ENCODE results near the gene NMNAT2. TPM values are rescaled to one million over a fixed set of nuclear protein-coding genes. Genes with fewer than 3 reads are reported as not detected.

Gene NMNAT2
- total RNA-seq, 1 donor from 2014 or later = 5.3 TPM

GRCh38 chr1:183270541-183271141 lies 147.5 kb downstream of the NMNAT2 start:
- DNase-seq (ENCODE audit: low read depth) = peak; percentile 45

DNA sequence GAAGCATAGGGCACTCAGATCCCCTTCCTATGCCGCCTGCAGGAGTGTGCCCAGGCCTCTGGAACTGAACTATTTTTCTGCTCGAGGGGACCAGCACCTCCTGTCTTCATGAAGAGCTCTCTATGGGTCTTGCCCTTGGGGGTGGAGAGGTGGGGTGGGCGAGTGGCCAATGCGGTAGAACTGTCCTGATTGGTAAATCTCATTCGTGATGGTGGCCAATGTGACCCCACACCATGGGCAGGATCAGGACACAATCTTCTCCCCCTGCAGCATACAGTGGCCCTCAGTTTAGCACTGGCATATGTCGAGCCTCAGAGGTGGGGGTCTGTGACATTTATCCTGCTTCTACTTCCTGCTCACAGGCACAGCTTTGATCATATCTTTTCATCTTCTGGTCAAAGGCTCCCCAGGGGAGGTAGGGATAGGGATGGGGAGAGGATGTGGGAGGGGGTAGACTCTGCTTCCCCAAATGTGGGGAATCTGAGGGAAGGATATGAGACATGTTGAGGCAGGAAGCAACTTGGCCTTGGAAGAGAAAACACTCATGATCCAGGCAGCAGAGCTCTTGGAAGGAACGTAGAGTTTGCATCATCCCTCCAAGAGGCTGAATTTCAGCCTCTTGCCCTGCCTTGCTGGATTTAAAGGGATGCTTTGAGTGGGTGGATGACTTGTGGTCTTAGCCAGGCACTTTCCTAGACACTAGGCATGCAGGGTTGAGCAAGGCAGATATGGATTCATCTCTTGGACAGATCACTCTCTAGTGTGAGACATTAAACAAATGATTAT lies 150.3 kb downstream of the NMNAT2 start:
- DNase-seq (ENCODE audit: low read depth) = peak; percentile 46

GRCh38 chr1:183263886-183264602 lies 154.1 kb downstream of the NMNAT2 start:
- DNase-seq (ENCODE audit: low read depth) = no peak

DNA sequence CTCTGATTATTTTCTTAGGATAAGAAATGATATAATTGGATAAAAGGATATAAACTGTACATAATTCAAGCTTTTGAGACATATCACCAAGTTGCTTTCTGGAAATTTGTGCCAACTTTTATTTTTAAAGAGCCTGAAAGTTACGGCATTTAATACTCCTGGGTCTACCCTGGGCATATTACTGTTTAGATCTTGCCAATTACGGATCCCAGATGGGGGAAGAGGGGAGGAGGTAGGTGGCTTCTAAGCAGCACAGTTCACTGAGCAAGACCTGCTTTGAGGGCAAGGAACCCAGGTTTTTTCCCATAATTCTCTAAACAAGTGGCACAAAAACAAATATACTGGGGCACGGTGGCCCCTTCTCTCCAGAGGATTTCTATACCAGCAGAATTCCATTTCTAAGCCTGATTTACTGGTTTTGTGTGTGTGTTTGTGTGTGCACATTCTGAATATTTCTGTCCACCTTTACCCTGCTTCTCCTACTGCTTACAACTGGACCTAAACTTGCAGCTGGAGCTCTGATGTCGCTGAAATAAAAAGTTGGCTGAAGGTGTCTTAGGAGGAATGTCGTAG lies 155.5 kb downstream of the NMNAT2 start:
- no peak for DNase-seq (ENCODE audit: low read depth)

GRCh38 chr1:183259924-183260323 lies 158.3 kb downstream of the NMNAT2 start:
- no peak for DNase-seq (ENCODE audit: low read depth)

DNA sequence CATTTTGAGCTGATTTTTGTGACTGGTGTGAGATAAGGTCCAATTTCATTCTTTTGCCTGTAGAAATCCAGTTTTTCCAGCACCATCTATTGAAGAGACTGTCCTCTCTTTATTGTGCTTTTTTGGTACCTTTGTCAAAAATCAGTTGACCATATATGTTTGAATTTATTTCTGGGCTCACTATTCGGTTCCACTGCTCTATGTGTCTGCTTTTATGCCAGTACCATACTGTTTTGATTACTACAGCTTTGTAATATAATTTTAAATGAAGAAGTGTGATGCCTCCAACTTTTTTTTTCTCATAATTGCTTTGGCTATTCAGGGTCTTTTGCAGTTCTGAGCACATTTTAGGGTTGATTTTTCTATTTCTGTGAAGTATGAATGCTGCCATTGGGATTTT lies 163.1 kb downstream of the NMNAT2 start:
- DNase-seq (ENCODE audit: low read depth) = no peak

DNA sequence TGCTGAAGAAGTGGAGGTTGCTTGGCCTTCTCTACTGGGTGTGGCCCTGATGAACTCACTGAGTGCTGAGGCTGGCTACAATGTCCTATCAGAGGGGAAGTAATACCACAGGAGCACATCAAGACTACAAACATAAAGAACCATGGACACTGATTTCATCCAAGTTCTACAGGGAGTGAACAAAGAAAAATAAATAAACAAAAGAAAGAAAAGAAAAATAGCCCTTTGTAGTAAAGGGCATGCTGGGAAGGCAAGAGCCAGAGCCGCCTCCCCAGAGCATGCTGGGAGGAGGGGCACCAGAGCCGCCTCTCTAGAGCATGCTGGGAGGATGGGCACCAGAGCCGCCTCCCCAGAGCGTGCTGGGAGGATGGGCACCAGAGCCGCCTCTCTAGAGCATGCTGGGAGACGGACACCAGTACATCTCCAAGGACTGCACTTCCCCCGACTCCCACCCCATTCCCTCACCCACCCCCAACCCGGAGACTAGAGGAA lies 166.2 kb downstream of the NMNAT2 start:
- DNase-seq (ENCODE audit: low read depth) = no peak

DNA sequence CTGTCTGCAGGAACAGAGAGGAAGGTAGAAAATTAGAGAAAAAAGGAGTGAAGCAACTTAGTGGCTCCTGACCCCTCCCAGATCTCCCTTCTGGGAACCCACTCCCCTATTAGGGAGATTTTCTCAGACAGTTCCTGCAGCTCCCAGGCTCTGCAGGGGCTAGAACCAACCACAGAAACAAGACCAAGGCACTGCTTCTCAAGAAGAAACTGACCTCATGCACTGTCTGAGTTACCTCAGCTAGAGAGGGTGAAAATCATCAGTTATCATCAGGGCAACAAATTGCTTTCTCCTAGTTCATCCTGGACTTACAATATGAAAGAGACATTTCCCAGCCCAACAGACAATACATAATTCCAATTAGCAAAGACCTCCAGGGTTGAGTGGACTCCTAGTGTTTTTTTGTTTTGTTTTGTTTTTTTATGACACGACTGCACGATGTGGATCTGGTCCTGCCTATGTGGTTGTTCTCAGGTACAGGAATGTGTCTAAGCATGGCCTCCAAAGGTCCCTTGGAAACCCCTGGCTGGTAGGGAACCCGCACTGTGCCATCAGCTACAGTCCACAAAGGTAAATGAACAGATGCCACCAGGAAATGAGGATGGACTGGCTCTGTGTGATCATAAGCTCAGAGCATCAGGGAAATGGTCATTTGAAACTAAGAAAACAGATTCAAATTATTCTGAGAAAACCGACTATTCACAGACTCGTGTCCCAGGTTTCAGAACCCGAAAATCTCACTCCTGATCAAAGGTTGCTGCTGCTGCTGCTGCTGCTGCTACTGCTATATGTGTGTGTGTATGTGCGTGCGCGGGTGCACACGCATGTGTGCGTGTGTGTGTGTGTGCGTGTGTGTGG lies 166.8 kb downstream of the NMNAT2 start:
- DNase-seq (ENCODE audit: low read depth) = no peak

DNA sequence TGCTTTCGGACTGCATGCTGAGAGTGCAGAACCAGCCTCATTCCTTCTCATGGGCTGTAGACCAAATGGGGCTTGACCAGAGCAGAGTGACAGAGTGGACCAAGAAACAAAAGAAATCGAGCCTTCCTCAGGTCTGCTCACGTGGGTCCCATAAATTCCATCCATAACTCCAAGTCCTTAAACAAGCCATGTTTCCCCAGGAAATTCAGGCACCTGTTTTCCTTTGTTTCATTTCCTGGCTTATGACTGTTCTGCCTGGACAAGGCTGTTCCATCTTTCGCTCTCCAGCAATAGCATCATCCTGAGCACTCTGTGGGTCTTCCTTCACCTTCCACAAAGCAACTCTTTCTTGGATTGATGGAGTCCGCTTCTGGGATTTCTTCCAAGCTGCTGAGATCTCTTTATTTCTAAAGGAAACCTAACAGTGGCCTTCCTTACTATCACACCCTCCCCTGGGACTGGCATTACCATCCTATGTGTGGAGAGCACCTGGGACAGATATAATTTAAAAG lies 168.2 kb downstream of the NMNAT2 start:
- DNase-seq (ENCODE audit: low read depth) = no peak

DNA sequence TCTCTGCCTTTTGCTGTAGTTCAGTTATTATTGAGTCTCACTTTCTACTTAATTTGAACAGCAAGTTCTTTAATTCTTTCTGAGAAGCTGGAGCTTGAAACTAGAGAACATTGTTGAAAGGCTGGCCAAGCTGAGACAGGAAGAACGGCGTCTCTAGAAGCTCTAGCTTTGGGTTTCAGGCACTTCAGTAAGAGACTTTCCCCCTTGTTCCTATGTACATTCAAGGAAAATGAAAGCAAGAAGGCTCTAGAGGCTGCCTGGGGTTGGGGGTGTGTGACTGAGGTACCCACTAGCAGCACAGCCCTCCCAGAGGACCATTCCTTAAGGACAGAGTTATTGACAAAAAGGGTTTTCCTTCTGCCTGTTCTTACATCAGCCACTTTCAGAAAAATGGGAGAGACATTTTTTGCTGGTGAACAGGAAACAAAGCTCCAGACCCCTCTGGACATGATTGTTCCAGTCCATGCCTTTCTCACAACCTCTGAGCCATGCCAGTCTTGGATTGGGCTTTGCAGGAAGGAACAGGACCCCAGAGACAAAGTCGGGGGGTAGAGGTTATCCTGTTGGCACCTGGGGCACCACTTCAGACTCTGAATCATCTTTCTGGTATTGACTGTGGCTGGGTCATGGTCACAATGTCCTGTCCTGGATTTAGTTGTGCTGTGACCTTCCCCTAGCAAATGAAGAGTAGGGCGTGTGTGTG lies 169.0 kb downstream of the NMNAT2 start:
- no peak for DNase-seq (ENCODE audit: low read depth)

GRCh38 chr1:183247931-183248330 lies 170.2 kb downstream of the NMNAT2 start:
- DNase-seq (ENCODE audit: low read depth) = no peak

GRCh38 chr1:183247484-183247883 lies 170.7 kb downstream of the NMNAT2 start:
- DNase-seq (ENCODE audit: low read depth) = no peak

DNA sequence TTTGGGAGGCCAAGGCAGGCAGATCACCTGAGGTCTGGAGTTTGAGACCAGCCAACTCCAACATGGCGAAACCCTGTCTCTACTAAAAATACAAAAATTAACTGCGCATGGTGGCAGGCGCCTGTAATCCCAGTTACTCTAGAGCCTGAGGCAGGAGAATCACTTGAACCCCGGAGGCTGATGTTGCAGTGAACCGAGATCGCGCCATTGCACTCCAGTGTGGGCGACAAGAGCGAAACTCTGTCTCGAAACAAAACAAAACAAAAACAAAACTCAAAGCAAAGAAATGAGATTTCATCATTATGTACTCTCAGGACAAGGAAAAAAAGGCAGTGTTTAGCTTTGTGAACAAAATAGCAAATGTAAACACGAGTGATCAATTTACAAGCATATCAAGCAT lies 171.1 kb downstream of the NMNAT2 start:
- DNase-seq (ENCODE audit: low read depth) = no peak

DNA sequence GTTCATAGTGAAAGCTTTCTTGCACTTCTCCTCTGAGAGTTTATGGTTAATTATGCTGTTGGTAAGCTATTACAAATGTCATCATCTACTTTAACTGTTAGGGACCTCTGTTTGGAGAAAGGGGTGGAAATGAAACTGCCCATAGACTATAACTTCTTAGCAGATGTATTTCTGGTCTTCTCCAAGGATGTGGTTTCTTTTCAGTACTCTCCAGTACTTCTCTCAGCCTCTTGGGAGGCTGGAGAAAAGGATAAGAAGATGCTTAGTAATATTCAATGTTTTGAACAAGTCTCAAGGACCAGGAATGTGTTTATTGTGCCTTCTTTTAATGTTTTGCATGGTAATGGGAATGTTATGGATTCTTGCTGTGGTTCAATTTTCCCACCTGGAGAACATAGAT lies 171.7 kb downstream of the NMNAT2 start:
- no peak for DNase-seq (ENCODE audit: low read depth)

- DNase-seq (ENCODE audit: low read depth) = no peak
Observed at GRCh38 chr1:183245357-183245756, 172.8 kb downstream of the NMNAT2 start.

GRCh38 chr1:183244466-183244865 lies 173.7 kb downstream of the NMNAT2 start:
- DNase-seq (ENCODE audit: low read depth) = peak; percentile 75

GRCh38 chr1:183243161-183244050 lies 174.8 kb downstream of the NMNAT2 start:
- no peak for DNase-seq (ENCODE audit: low read depth)

DNA sequence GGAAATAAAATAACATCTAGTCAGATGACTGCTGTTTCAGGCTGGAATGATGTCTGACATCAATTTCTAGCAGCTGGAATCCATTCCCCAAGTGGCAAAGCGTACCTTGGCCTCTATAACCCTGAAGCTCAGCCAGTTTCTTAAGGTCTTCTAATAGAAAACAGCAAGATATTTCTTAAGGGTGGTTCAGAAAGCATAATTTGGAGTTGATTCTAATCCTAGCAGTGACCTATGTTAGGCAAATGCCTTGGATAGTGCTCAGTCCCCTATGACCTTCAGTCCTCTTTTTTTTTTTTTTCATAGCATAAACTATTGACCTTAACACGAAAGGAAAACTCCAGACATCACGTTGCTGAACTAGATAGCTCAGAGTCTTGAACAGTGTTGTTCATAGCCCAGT lies 175.6 kb downstream of the NMNAT2 start:
- no peak for DNase-seq (ENCODE audit: low read depth)

GRCh38 chr1:183241471-183241870 lies 176.7 kb downstream of the NMNAT2 start:
- DNase-seq (ENCODE audit: low read depth) = peak; percentile 41
